ENCODE data around the gene RRBP1. TPM values are rescaled to one million over a fixed set of nuclear protein-coding genes. Genes with fewer than 3 reads are reported as not detected.
A peak's percentile ranks its signal among the peaks of the same experiment; 100 is the strongest.

Gene RRBP1
- total RNA-seq, 1 experiment from 2014 or later: 75.9 TPM

GRCh38 chr20:17667445-17667844, 14.6 kb downstream of the RRBP1 start:
- POLR2A ChIA-PET (ENCODE audit: low non-redundant PET): no interaction called here
- TF ChIP-seq, protein P1, sequence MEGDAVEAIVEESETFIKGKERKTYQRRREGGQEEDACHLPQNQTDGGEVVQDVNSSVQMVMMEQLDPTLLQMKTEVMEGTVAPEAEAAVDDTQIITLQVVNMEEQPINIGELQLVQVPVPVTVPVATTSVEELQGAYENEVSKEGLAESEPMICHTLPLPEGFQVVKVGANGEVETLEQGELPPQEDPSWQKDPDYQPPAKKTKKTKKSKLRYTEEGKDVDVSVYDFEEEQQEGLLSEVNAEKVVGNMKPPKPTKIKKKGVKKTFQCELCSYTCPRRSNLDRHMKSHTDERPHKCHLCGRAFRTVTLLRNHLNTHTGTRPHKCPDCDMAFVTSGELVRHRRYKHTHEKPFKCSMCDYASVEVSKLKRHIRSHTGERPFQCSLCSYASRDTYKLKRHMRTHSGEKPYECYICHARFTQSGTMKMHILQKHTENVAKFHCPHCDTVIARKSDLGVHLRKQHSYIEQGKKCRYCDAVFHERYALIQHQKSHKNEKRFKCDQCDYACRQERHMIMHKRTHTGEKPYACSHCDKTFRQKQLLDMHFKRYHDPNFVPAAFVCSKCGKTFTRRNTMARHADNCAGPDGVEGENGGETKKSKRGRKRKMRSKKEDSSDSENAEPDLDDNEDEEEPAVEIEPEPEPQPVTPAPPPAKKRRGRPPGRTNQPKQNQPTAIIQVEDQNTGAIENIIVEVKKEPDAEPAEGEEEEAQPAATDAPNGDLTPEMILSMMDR (conservative IDR thresholded peaks at IDR 0.05; ENCODE audit: low read depth, low read length): no peak
- no peak for TF ChIP-seq EZH2 (IDR thresholded peaks at IDR 0.05; ENCODE audit: borderline replicate concordance, low read depth, low read length, poor library complexity, severe bottlenecking)
- no peak overlapping the region for H3K4me3 ChIP-seq (ENCODE audit: low read depth, low read length, poor library complexity, severe bottlenecking)
- DNase-seq (ENCODE audit: low spot score): no peak
- H3K27me3 ChIP-seq (replicated peaks; ENCODE audit: insufficient read depth, low read depth, low read length, poor library complexity): no peaks in the 10 kb centered on the region
- peaks cover 9% of the 10 kb centered on the region for H3K36me3 ChIP-seq (ENCODE audit: insufficient read depth, low read length, poor library complexity, severe bottlenecking)
- peaks cover 64% of the 10 kb centered on the region for H3K4me1 ChIP-seq (ENCODE audit: insufficient read depth, low read length, poor library complexity, severe bottlenecking)
- no peak overlapping the region for H3K27ac ChIP-seq (ENCODE audit: low read depth, low read length, poor library complexity, severe bottlenecking)
- intact Hi-C loops (cut with micrococcal nuclease; ENCODE audit: unreplicated experiment): loop anchor here (10.0 kb wide), 1 partner anchor 327 kb away; no protein-coding TSS in a partner anchor
- H3K9me3 ChIP-seq (ENCODE audit: low read depth, low read length, poor library complexity, severe bottlenecking): no peaks in the 10 kb centered on the region
- BruUV-seq (replicated peaks): no TSS peak
- CTCF ChIA-PET: no interaction called here

DNA sequence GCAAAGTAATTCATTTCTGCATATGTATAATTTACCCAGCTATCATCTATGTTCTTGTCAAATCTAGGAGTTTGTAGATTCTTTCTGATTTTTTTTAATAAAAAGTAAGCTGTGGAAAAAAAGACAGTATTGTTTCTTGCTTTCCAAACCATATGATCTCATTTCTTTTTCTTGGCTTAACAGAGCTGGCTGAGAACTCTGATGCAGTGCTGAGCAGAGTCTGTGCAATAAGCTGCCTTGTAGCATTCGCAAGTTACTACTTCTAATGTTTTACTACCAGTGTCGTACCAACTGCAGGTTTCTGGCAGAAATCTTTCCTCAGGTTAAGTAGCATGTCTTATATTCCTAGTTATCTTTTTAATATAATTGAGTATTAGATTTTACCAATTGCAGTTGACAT, 15.6 kb downstream of the RRBP1 start:
- intact Hi-C loops (cut with micrococcal nuclease; ENCODE audit: unreplicated experiment): loop anchor here (10.0 kb wide), 1 partner anchor 328 kb away; no protein-coding TSS in a partner anchor

DNA sequence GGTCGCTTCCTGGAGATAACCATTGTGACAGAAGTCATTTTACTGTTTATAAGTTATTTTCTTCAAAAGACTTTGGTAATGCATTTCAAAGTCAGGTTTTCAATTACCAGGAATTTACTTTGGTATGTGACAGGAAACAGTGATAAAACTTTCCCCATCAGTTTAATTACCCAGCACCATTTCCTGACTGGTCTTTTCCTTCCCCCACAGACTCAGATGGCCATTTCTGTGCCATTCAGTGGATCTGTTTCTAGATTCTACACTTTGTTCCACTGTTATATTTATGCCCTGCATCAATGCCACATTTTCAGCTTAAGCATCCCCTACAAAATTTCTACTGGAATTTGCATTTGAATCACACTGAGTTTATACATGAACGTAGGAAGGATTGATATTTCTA, 16.3 kb downstream of the RRBP1 start:
- H3K9me3 ChIP-seq (ENCODE audit: low read depth, low read length, poor library complexity, severe bottlenecking): no peaks in the 10 kb centered on the region
- ChIA-PET CTCF (interaction anchor here (1.0 to 1.3 kb wide), 2 partner anchors 17 to 129 kb away, joined by 3 to 6 read pairs; no protein-coding TSS in a partner anchor), POLR2A (ENCODE audit: low non-redundant PET) (no interaction called here)
- peak overlapping the region; percentile 77 for H3K27ac ChIP-seq (ENCODE audit: low read depth, low read length, poor library complexity, severe bottlenecking)
- intact Hi-C loops (cut with micrococcal nuclease; ENCODE audit: unreplicated experiment): loop anchor here (10.0 kb wide), 1 partner anchor 329 kb away; no protein-coding TSS in a partner anchor
- peak; percentile 93 for DNase-seq (ENCODE audit: low spot score)
- TF ChIP-seq EZH2 (IDR thresholded peaks at IDR 0.05; ENCODE audit: borderline replicate concordance, low read depth, low read length, poor library complexity, severe bottlenecking): no peak
- TF ChIP-seq, protein P1 (conservative IDR thresholded peaks at IDR 0.05; ENCODE audit: low read depth, low read length): no peak
- no TSS peak for BruUV-seq (replicated peaks)
- H3K4me1 ChIP-seq (ENCODE audit: insufficient read depth, low read length, poor library complexity, severe bottlenecking): peaks cover 60% of the 10 kb centered on the region
- H3K36me3 ChIP-seq (ENCODE audit: insufficient read depth, low read length, poor library complexity, severe bottlenecking): peaks cover 9% of the 10 kb centered on the region
- H3K27me3 ChIP-seq (replicated peaks; ENCODE audit: insufficient read depth, low read depth, low read length, poor library complexity): no peaks in the 10 kb centered on the region
- peak overlapping the region; percentile 4 for H3K4me3 ChIP-seq (ENCODE audit: low read depth, low read length, poor library complexity, severe bottlenecking)

More for the DNA sequence above, 15.6 kb downstream of the RRBP1 start:
- Histone ChIP-seq H3K4me1 (ENCODE audit: insufficient read depth, low read length, poor library complexity, severe bottlenecking) (peaks cover 60% of the 10 kb centered on the region), H3K36me3 (ENCODE audit: insufficient read depth, low read length, poor library complexity, severe bottlenecking) (peaks cover 9% of the 10 kb centered on the region), H3K9me3 (ENCODE audit: low read depth, low read length, poor library complexity, severe bottlenecking) (no peaks in the 10 kb centered on the region), H3K4me3 (ENCODE audit: low read depth, low read length, poor library complexity, severe bottlenecking) (peak overlapping the region; percentile 4), H3K27ac (ENCODE audit: low read depth, low read length, poor library complexity, severe bottlenecking) (peak overlapping the region; percentile 77), H3K27me3 (replicated peaks; ENCODE audit: insufficient read depth, low read depth, low read length, poor library complexity) (no peaks in the 10 kb centered on the region)
- no peak for TF ChIP-seq EZH2 (IDR thresholded peaks at IDR 0.05; ENCODE audit: borderline replicate concordance, low read depth, low read length, poor library complexity, severe bottlenecking)
- TF ChIP-seq, protein P1 (conservative IDR thresholded peaks at IDR 0.05; ENCODE audit: low read depth, low read length): no peak
- ChIA-PET CTCF (interaction anchor here (0.7 to 0.8 kb wide), 3 partner anchors 12 to 129 kb away, joined by 3 read pairs; no protein-coding TSS in a partner anchor), POLR2A (ENCODE audit: low non-redundant PET) (no interaction called here)
- BruUV-seq (replicated peaks): no TSS peak
- DNase-seq (ENCODE audit: low spot score): peak; percentile 30
